Suprapubic skin (tissue), 4 donors: Measurements from ENCODE around the gene CALCR. TPM values are rescaled to one million over a fixed set of nuclear protein-coding genes. Genes with fewer than 3 reads are reported as not detected.

Experiments
- DNase-seq, 2 donors: peaks; one replicate each; pipeline ENCODE4 v3.0.0-alpha.2; 2019; ENCODE audit warnings: low spot score in 2 of 2
- H3K27ac ChIP-seq: fragments of 200-600 bp; sonication (generic); one replicate; pipeline ENCODE4 v1.5.1; 2019
- H3K27me3 ChIP-seq: fragments of 200-600 bp; sonication (generic); one replicate; pipeline ENCODE4 v1.5.1; 2019
- H3K36me3 ChIP-seq: fragments of 200-600 bp; sonication (generic); one replicate; pipeline ENCODE4 v1.5.1; 2019
- H3K4me1 ChIP-seq: fragments of 200-600 bp; sonication (generic); one replicate; pipeline ENCODE4 v1.5.1; 2019
- H3K4me3 ChIP-seq: fragments of 200-600 bp; sonication (generic); one replicate; pipeline ENCODE4 v1.5.1; 2019; ENCODE audit warnings: mild to moderate bottlenecking
- H3K9me3 ChIP-seq: fragments of 200-600 bp; sonication (generic); one replicate; pipeline ENCODE4 v1.5.1; 2019
- EP300 ChIP-seq: sonication (generic); formaldehyde crosslinking; IDR thresholded peaks from one replicate; pipeline ENCODE4 v1.6.1; 2017; ENCODE audit warnings: antibody characterized with exemption
- POLR2A ChIP-seq, 2 donors: fragments of 450-650 bp; IDR thresholded peaks; one replicate each; pipeline ENCODE4 v1.6.1; 2017; ENCODE audit warnings: antibody characterized with exemption in 2 of 2, mild to moderate bottlenecking in 2 of 2, moderate library complexity in 2 of 2
- POLR2AphosphoS5 ChIP-seq, 3 donors: sonication (generic); formaldehyde crosslinking; IDR thresholded peaks; one replicate each; pipeline ENCODE4 v1.6.1; 2017; ENCODE audit warnings: antibody characterized with exemption in 3 of 3
- WGBS: methylation state at CpG from one replicate; pipeline ENCODE4 v1.1.5; 2018; 5-methylcytosine and 5-hydroxymethylcytosine counted together
- total RNA-seq, 4 donors: library from RNA; depleted of rRNA; stranded (reverse); fragments of >200 nt; gene quantifications; one replicate each; pipeline ENCODE4 v1.1.0, GENCODE V29; 2016
- TF ChIP-seq, protein P1 (sequence below), 2 donors: fragments of 200-600 bp in 1 of 2; fragments of 450-650 bp in 1 of 2; sonication (generic) in 1 of 2; IDR thresholded peaks; one replicate each; pipeline ENCODE4 v1.5.1; 2016 to 2019; ENCODE audit warnings: antibody characterized with exemption in 2 of 2, mild to moderate bottlenecking in 1 of 2, moderate library complexity in 1 of 2

The CALCR gene
- not detected for total RNA-seq

DNA sequence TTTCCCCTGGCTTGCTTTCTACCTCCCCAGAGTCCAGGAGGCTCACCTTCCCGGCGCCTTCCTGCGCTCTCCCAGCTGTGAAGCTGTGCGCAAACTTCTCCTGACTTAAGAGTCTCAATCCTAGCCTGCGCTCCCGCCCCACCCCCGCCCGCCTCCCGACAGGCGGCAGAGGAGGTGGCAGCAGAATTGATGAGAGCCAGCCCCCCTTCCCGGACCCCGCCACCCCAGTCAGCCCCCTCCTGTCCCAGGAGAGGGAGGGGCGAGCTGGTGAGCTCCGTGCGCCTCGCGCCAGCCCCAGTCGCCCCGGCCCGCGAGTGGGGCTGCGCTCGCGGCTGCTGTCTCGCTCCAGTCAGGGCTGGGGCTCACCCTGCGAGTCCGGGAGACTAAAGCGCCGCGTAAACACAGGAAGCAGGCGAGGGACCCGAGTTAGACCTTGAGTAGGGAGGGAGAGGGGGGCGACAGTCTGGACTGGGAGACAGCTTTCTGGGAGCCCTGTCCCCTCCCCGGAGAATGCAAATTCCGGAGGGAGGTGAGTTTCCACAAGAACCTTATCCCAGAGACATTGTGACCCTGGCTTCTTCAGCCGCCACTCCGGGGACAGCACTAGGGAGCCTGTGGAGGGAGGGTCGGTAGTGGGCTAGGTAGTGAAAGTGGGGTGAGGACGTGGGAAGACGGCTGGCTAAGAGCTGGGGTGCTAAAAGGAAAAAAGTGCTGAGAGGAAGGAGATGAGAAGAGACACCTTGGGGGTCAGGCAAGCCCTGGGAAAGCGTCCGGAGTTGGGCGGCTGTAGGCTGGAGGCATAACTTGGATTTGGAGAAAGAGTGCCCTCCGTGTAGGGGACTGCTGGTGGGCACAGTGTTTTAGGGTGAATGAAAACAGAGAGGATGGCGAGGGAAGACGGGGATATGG lies at the start of gene CALCR:
CALCR (minus strand) TSS at position 79 of the 909 bp plus-strand sequence. CDS start 87,743 bp downstream, outside the sequence.
- H3K27ac ChIP-seq, result no peak within 1 kb of the TSS
- H3K9me3 ChIP-seq, result no peaks in the 10 kb centered on the region
- no peak for DNase-seq
- no peaks in the 10 kb centered on the region for H3K36me3 ChIP-seq
- peaks cover 37% of the 10 kb centered on the region for H3K27me3 ChIP-seq
- peak within 1 kb of the TSS; percentile 40 for H3K4me3 ChIP-seq
- under 1% methylated on average over 40 of the region's 46 CpGs for WGBS
- no peak for TF ChIP-seq POLR2A (IDR thresholded peaks at IDR 0.05)
- no peak for TF ChIP-seq POLR2AphosphoS5 (IDR thresholded peaks at IDR 0.05)
- H3K4me1 ChIP-seq, result peaks cover 15% of the 10 kb centered on the region

DNA sequence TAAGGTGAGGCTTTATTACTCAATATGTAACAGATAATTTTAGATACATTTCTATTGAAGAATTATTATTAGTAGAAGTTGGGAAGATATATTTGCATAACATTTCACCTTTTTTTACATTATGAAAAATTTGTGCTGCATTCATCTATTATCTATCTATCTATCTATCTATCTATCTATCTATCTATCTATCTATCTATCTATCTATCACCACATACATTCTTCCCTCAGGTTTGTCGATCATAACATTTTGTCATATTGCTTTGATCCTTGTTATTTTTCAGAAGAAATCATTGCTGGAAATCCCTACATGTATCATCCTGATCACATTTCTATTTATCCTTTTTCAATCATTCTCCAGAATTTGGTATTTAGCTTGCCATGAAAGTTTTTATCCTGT lies 49.3 kb upstream of the CALCR start:
- H3K4me1 ChIP-seq, result no peaks in the 10 kb centered on the region
- H3K27ac ChIP-seq, result no peak overlapping the region
- no peaks in the 10 kb centered on the region for H3K27me3 ChIP-seq
- no peak for DNase-seq
- H3K9me3 ChIP-seq, result no peaks in the 10 kb centered on the region
- no peak overlapping the region for H3K4me3 ChIP-seq
- WGBS, result 79% methylated on average over 1 of the region's 1 CpG
- no peaks in the 10 kb centered on the region for H3K36me3 ChIP-seq
- TF ChIP-seq POLR2A (IDR thresholded peaks at IDR 0.05) (no peak), POLR2AphosphoS5 (IDR thresholded peaks at IDR 0.05) (no peak), EP300 (no peak)
- TF ChIP-seq, protein P1, sequence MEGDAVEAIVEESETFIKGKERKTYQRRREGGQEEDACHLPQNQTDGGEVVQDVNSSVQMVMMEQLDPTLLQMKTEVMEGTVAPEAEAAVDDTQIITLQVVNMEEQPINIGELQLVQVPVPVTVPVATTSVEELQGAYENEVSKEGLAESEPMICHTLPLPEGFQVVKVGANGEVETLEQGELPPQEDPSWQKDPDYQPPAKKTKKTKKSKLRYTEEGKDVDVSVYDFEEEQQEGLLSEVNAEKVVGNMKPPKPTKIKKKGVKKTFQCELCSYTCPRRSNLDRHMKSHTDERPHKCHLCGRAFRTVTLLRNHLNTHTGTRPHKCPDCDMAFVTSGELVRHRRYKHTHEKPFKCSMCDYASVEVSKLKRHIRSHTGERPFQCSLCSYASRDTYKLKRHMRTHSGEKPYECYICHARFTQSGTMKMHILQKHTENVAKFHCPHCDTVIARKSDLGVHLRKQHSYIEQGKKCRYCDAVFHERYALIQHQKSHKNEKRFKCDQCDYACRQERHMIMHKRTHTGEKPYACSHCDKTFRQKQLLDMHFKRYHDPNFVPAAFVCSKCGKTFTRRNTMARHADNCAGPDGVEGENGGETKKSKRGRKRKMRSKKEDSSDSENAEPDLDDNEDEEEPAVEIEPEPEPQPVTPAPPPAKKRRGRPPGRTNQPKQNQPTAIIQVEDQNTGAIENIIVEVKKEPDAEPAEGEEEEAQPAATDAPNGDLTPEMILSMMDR (IDR thresholded peaks at IDR 0.05), result no peak

DNA sequence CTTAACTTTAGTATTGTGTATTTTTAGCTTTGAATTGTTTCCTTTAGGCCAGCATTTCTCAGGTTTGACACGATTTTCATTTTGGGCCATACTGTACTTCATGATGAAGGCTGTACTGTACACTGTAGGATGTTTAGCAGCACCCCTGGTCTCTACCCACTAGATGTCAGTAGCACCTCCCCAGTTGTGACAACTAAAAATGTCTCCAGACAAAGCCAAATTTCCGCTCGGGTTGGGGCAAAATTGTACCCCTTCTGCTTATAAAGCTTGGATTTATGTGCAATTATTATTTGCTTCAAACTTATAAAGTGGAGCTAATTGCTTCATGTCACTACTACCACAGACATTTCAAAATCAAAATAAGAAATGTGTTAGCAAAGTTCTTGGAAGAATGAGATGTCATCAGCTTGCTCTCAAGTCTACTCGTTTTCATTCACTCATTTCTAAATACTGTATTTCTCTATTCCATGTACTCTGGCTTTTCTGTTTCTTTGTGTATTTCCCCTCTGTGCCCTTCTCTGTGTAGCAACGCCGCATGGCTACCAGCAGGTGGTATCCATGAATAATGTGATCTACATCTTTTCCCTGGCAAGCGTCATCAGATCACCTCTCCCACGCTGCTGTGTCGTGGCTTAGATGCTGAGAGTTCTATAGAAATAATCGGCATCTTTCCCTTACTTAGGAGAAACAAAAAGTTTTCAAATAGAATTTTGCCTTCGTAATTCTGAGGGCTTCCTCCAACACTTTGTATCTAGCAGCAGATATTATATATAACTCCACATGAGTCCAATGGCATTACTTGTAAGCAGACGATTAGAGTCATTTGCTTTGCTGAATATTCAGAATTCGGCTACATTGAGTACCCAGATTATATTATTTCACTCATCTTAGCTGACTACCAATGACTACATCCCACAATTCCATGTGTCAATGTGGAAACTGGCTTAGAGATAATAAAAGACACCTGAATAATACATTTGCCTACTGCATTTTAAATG lies 47.8 kb upstream of the CALCR start:
- TF ChIP-seq POLR2AphosphoS5 (IDR thresholded peaks at IDR 0.05) (no peak), EP300 (no peak), POLR2A (IDR thresholded peaks at IDR 0.05) (no peak)
- TF ChIP-seq, protein P1 (IDR thresholded peaks at IDR 0.05), result no peak
- H3K4me3 ChIP-seq, result no peak overlapping the region
- no peak overlapping the region for H3K27ac ChIP-seq
- no peaks in the 10 kb centered on the region for H3K27me3 ChIP-seq
- no peaks in the 10 kb centered on the region for H3K4me1 ChIP-seq
- no peaks in the 10 kb centered on the region for H3K9me3 ChIP-seq
- 42% methylated on average over 13 of the region's 13 CpGs for WGBS
- no peak for DNase-seq
- no peaks in the 10 kb centered on the region for H3K36me3 ChIP-seq

DNA sequence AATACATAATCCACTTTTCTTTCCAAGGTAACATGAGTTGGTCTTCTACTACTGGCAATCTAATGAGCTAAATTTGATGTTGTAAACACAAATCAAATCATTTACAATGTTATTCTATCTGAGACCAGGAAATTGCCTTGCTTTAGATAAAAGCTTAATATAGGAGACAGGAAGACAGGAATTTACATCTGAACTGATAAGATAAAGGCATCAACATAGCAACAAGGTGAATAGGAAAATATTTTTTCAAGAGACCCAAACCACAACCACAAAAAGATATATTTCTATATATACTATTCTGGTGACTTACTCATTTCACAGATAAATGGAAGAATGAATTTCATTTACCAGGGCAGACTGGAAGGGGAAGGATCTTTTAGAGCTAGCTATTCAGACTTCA lies 46.3 kb upstream of the CALCR start:
- Histone ChIP-seq H3K27ac (no peak overlapping the region), H3K27me3 (no peaks in the 10 kb centered on the region), H3K4me1 (no peaks in the 10 kb centered on the region), H3K9me3 (no peaks in the 10 kb centered on the region), H3K4me3 (no peak overlapping the region), H3K36me3 (no peaks in the 10 kb centered on the region)
- no peak for TF ChIP-seq POLR2A (IDR thresholded peaks at IDR 0.05)
- no peak for TF ChIP-seq EP300
- TF ChIP-seq, protein P1 (IDR thresholded peaks at IDR 0.05), result no peak
- DNase-seq, result no peak

DNA sequence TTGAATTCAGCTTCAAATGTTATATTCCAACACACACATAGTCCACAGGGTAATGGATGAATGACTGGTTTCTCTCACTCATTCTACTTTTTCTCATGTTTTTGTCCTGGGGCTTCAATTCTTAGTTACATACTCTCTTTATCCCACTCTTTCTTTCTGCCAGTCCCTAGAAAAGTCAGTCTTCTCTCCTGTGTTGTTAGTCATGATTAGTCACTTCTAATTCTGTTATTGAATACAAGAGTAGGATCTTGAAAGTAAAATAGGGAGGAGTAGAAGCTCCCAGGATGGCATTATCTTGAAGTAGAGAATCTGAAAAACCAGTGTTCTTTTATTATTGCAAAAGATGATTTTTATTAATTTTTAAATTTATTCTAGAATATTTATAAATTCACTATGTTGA lies 45.5 kb upstream of the CALCR start:
- Histone ChIP-seq H3K4me1 (no peaks in the 10 kb centered on the region), H3K9me3 (no peaks in the 10 kb centered on the region), H3K27me3 (no peaks in the 10 kb centered on the region), H3K27ac (no peak overlapping the region), H3K4me3 (no peak overlapping the region), H3K36me3 (no peaks in the 10 kb centered on the region)
- DNase-seq, result no peak
- TF ChIP-seq POLR2A (IDR thresholded peaks at IDR 0.05), result no peak
- no peak for TF ChIP-seq EP300
- TF ChIP-seq, protein P1 (IDR thresholded peaks at IDR 0.05), result no peak
- TF ChIP-seq POLR2AphosphoS5 (IDR thresholded peaks at IDR 0.05), result no peak
